Loucy (cell line): ENCODE data around the gene CCR7.

Source experiments
- CTCF ChIP-seq: fragments of 200-600 bp; sonication (generic); conservative IDR thresholded peaks from 2 replicates; pipeline ENCODE4 v1.5.1; 2014; ENCODE audit warnings: mild to moderate bottlenecking, antibody characterized with exemption, low read length
- EZH2phosphoT487 ChIP-seq: fragments of 200-600 bp; IDR thresholded peaks from 2 replicates; pipeline ENCODE4 v1.6.1; 2018; ENCODE audit warnings: antibody characterized with exemption, mild to moderate bottlenecking, moderate library complexity, borderline replicate concordance

DNA sequence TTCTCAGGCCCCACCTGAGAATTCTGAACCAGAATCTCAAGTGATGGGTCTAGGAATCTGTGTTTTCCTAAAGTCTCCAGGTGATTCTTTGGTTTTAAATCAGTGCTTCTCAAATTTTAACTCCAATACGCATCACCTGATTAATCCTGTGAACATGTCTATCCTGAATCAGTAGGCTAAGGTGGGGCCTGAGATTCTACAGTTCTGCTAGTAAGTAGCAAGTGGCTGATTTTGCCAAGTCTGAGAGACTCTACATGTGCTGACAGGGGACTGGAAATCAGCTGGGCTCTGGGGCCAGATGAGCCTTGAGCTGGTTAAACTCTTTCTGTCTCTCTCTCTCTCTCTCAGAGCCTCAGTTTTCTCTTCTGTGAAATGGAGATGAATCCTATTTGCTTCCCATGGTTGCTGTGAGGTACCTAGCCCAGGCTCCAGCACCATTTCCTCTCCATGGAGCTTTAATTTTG lies 9.0 kb downstream of the CCR7 start:
- TF ChIP-seq CTCF (no peak), EZH2phosphoT487 (no peak)
